K562 (cell line): ENCODE data around the gene HCFC1R1. TPM values are rescaled to one million over a fixed set of nuclear protein-coding genes. Genes with fewer than 3 reads are reported as not detected.

ENCODE experiments used
- ATF7 ChIP-seq: fragments of 450-650 bp; IDR thresholded peaks from 2 replicates; pipeline ENCODE4 v1.7.1; 2014; ENCODE audit warnings: mild to moderate bottlenecking, moderate library complexity
- DLX4 ChIP-seq: fragments of 250-450 bp; sonication (Bioruptor Pico); IDR thresholded peaks from 2 replicates; pipeline ENCODE4 v1.6.1; 2021; ENCODE audit warnings: mild to moderate bottlenecking
- E2F1 ChIP-seq: sonication (generic); formaldehyde crosslinking; IDR thresholded peaks from 2 replicates; pipeline ENCODE4 v1.8.1; 2023; ENCODE audit warnings: mild to moderate bottlenecking, missing genetic modification reagents, moderate library complexity
- LCOR ChIP-seq: sonication (generic); formaldehyde crosslinking; IDR thresholded peaks from 2 replicates; pipeline ENCODE4 v1.8.0; 2022; ENCODE audit warnings: mild to moderate bottlenecking, missing genetic modification reagents
- MCM2 ChIP-seq: fragments of 450-650 bp; IDR thresholded peaks from 2 replicates; pipeline ENCODE4 v1.6.1; 2017; ENCODE audit warnings: low read depth, mild to moderate bottlenecking
- MYBL2 ChIP-seq, 2 experiments: fragments of 450-650 bp in 1 of 2; sonication (generic) in 1 of 2; formaldehyde crosslinking in 1 of 2; IDR thresholded peaks; 2 replicates each; pipeline versions ENCODE4 v1.6.1 to v1.8.1; 2017 to 2022; ENCODE audit warnings: borderline replicate concordance in 1 of 2, inconsistent platforms in 1 of 2, low read depth in 1 of 2, mild to moderate bottlenecking in 1 of 2, missing genetic modification reagents in 1 of 2, moderate library complexity in 1 of 2
- TCFL5 ChIP-seq: fragments of 250-450 bp; sonication (Bioruptor Pico); conservative IDR thresholded peaks from 2 replicates; pipeline ENCODE4 v1.6.1; 2021; ENCODE audit warnings: mild to moderate bottlenecking, moderate library complexity, matching md5 sums
- THRAP3 ChIP-seq: fragments of 450-650 bp; IDR thresholded peaks from 2 replicates; pipeline ENCODE4 v1.6.1; 2016; ENCODE audit warnings: mild to moderate bottlenecking, inconsistent platforms, borderline replicate concordance
- ZBTB8A ChIP-seq: fragments of 450-650 bp; IDR thresholded peaks from 2 replicates; pipeline ENCODE4 v1.6.1; 2018; ENCODE audit warnings: mild to moderate bottlenecking, moderate library complexity; ENCODE audit not compliant: partially characterized antibody
- ZFP91 ChIP-seq: sonication (generic); formaldehyde crosslinking; IDR thresholded peaks from 2 replicates; pipeline ENCODE4 v1.8.0; 2022; ENCODE audit warnings: mild to moderate bottlenecking, missing genetic modification reagents
- ZHX1 ChIP-seq: fragments of 150-350 bp; conservative IDR thresholded peaks from 2 replicates; pipeline ENCODE4 v1.6.1; 2014; ENCODE audit warnings: low read length
- ZNF263 ChIP-seq: sonication (generic); formaldehyde crosslinking; IDR thresholded peaks from 2 replicates; pipeline ENCODE4 v1.8.0; 2022; ENCODE audit warnings: mild to moderate bottlenecking, missing genetic modification reagents, borderline replicate concordance
- ZNF398 ChIP-seq: fragments of 250-450 bp; sonication (Bioruptor Pico); IDR thresholded peaks from 2 replicates; pipeline ENCODE4 v1.8.0; 2021; ENCODE audit warnings: moderate library complexity, mild to moderate bottlenecking, inconsistent platforms
- ZNF639 ChIP-seq, 2 experiments: fragments of 200-800 bp in 1 of 2; sonication (Bioruptor generic) in 1 of 2; sonication (generic) in 1 of 2; formaldehyde crosslinking in 1 of 2; IDR thresholded peaks in 1 of 2; conservative IDR thresholded peaks in 1 of 2; 2 replicates each; pipeline versions ENCODE4 v1.5.0 to v1.6.1; 2016 to 2020; ENCODE audit warnings: missing compliant biosample characterization in 1 of 2, missing genetic modification characterization in 1 of 2, missing genetic modification reagents in 1 of 2
- ZNF766 ChIP-seq: fragments of 200-800 bp; sonication (Bioruptor generic); conservative IDR thresholded peaks from 2 replicates; pipeline ENCODE4 v1.6.1; 2016; ENCODE audit warnings: missing genetic modification characterization, missing compliant biosample characterization
- polyA plus RNA-seq, 8 experiments: library from polyadenylated mRNA; depleted of rRNA in 4 of 8; stranded (reverse) in 5 of 8; unstranded in 3 of 8; fragments of >200 nt; fragmentation: Nextera tagmentation in 2 of 8; fragmentation: Illumina TruSeq in 1 of 8; extraction: Ambion mirVana in 2 of 8; extraction: Trizol in 1 of 8; gene quantifications; 2 replicates each; pipeline versions ENCODE4 v1.2.1 to v1.2.3, GENCODE V29; 2011 to 2014; ENCODE audit warnings: inconsistent platforms in 1 of 8, missing spikeins in 1 of 8
- total RNA-seq, 7 experiments: library from RNA; depleted of rRNA in 6 of 7; stranded (reverse); fragments of >200 nt in 6 of 7; fragmentation: Illumina TruSeq in 2 of 7; extraction: Trizol in 2 of 7; gene quantifications; 2 replicates each; pipeline versions ENCODE4 v1.2.1 to v1.2.3, GENCODE V29; 2011 to 2021; ENCODE audit warnings: low replicate concordance in 1 of 7

The HCFC1R1 gene
- total and polyA plus RNA-seq, 9 of the 15 experiments (the other 6 are each of a cell fraction or from before 2014, with no cell fraction given), result 2.2 to 29.0 (median 11.2) TPM

GRCh38 chr16:2983706-2984136, 40.0 kb downstream of the HCFC1R1 start (continued):
- no peak for TF ChIP-seq ZNF398 (CRISPR knock-in tag)
- TF ChIP-seq LCOR (CRISPR knock-in tag), result no peak
- 0 out of 2 replicates have a peak, but pooled peaks have one; percentile 18 for TF ChIP-seq ZNF766
- no peak for TF ChIP-seq DLX4 (CRISPR knock-in tag)
- TF ChIP-seq ZBTB8A, result no peak
- no peak for TF ChIP-seq TCFL5 (CRISPR knock-in tag)
- TF ChIP-seq MCM2, result no peak
- peak; percentile 47; the same call in 1 of the 2 replicates for TF ChIP-seq ATF7
- 0 out of 4 replicates have a peak, but pooled peaks of 1 of the 2 experiments have one; percentile 25 for TF ChIP-seq ZNF639 (CRISPR knock-in tag; conservative IDR thresholded peaks at IDR 0.05 in 1 of 2, IDR thresholded peaks at IDR 0.05 in 1 of 2)
- TF ChIP-seq ZHX1, result no peak
- TF ChIP-seq THRAP3, result peak; percentile 21; the same call in 1 of the 2 replicates
- peak; percentile 27; the same call in 1 of the 2 replicates for TF ChIP-seq E2F1 (CRISPR knock-in tag)
- TF ChIP-seq ZNF263 (CRISPR knock-in tag), result peak; percentile 63; the same call in 1 of the 2 replicates
- TF ChIP-seq MYBL2 (IDR thresholded peaks at IDR 0.05; ENCODE audit: low read depth), result no peak
- TF ChIP-seq MYBL2 (CRISPR knock-in tag; IDR thresholded peaks at IDR 0.05; ENCODE audit: borderline replicate concordance), result no peak
- no peak for TF ChIP-seq ZFP91 (CRISPR knock-in tag)
